HG02610 (cell line): ENCODE data around the gene PCYT1B.
"Not testable (repeated sequence)": the region's sequence is repeated elsewhere in the genome, so short reads cannot be mapped to it uniquely, and the experiment has no call there.

ENCODE experiments used
- ATAC-seq: cut with Tn5 transposase; IDR thresholded peaks from one replicate; pipeline ENCODE4 v1.9.1; 2021; ENCODE audit warnings: mild to moderate bottlenecking, moderate library complexity; ENCODE audit not compliant: unreplicated experiment

The PCYT1B gene

GRCh38 chrX:24646745-24647182, 383 bp downstream of the PCYT1B start:
- ATAC-seq, result no peak

- no peak for ATAC-seq
Measured at GRCh38 chrX:24646006-24646405, 1.1 kb downstream of the PCYT1B start.

GRCh38 chrX:24643116-24643515, 4.0 kb downstream of the PCYT1B start:
- no peak for ATAC-seq

GRCh38 chrX:24629701-24630100, 17.4 kb downstream of the PCYT1B start:
- ATAC-seq, result no peak

- no peak for ATAC-seq
Measured at GRCh38 chrX:24619647-24620046, 27.5 kb downstream of the PCYT1B start.

GRCh38 chrX:24610516-24610915, 36.6 kb downstream of the PCYT1B start:
- no peak for ATAC-seq

GRCh38 chrX:24607616-24608015, 39.5 kb downstream of the PCYT1B start:
- no peak for ATAC-seq

- not testable (repeated sequence) for ATAC-seq
Measured at GRCh38 chrX:24605941-24606340, 41.2 kb downstream of the PCYT1B start.

- no peak for ATAC-seq
Measured at GRCh38 chrX:24603191-24603590, 44.0 kb downstream of the PCYT1B start.

GRCh38 chrX:24601858-24602257, 45.3 kb downstream of the PCYT1B start:
- no peak for ATAC-seq

- no peak for ATAC-seq
Measured at GRCh38 chrX:24594501-24594900, 52.6 kb downstream of the PCYT1B start.

GRCh38 chrX:24590111-24590510, 57.0 kb downstream of the PCYT1B start:
- ATAC-seq, result no peak

- no peak for ATAC-seq
Measured at GRCh38 chrX:24577091-24577490, 70.1 kb downstream of the PCYT1B start.

- ATAC-seq, result no peak
Measured at GRCh38 chrX:24575496-24575895, 71.7 kb downstream of the PCYT1B start.

- ATAC-seq, result no peak
Measured at GRCh38 chrX:24574743-24575142, 72.4 kb downstream of the PCYT1B start.

GRCh38 chrX:24567169-24567568, 80.0 kb downstream of the PCYT1B start:
- ATAC-seq, result no peak

- no peak for ATAC-seq
Measured at GRCh38 chrX:24566240-24566639, 80.9 kb downstream of the PCYT1B start.

- ATAC-seq, result no peak
Measured at GRCh38 chrX:24563291-24564010, 83.7 kb downstream of the PCYT1B start.

- ATAC-seq, result no peak
Measured at GRCh38 chrX:24561121-24561520, 86.0 kb downstream of the PCYT1B start.

- no peak for ATAC-seq
Measured at GRCh38 chrX:24553011-24553410, 94.1 kb downstream of the PCYT1B start.

- ATAC-seq, result no peak
Measured at GRCh38 chrX:24550166-24550565, 97.0 kb downstream of the PCYT1B start.

GRCh38 chrX:24547961-24548360, 99.2 kb downstream of the PCYT1B start:
- no peak for ATAC-seq

GRCh38 chrX:24542756-24543155, 104.4 kb downstream of the PCYT1B start:
- ATAC-seq, result no peak
